HG03342 (cell line): ENCODE results near the gene DNAJA4.

Source experiments
- ATAC-seq: cut with Tn5 transposase; IDR thresholded peaks from one replicate; pipeline ENCODE4 v1.9.1; 2021; ENCODE audit warnings: mild to moderate bottlenecking, moderate library complexity; ENCODE audit not compliant: unreplicated experiment

DNAJA4 gene

DNA sequence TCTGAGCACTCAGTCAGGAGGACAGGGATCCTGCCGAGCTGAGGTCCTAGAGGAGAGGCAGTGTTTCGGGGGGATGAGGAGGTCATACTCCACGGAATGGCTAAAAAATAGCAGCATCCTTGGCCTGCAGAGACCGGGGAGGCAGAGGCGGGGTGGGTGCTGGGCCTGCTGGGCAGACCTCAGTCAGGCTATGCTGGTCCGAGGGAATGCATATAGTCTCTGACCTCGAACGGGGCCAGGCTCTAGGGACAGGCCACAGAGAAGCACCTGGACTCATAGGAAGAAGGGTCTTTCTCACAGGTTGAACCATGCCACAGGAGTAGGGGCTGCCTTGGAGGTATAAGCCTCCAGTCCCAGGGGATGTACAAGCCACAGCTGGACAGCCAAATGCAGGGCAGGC, 49.0 kb downstream of the DNAJA4 start:
- no peak for ATAC-seq

DNA sequence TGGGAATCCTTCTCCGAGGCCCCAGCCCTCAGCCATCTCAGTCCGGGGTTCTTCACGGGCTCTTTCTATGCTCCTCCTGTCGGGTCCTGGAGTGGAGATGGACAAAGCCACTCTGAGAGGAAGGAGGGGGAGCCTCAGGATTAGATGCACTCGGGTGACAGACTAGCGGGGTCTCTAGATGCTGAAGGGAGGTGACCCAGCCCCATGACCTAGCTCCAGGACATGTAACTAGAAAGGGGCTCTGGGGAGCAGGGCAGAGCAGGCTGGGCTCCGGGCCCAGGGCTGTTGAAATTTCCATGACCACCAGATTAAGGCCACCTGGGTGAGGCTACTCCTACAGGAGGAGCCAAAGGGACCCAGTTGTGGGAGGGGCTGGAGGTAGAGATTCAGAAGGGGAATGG, 49.8 kb downstream of the DNAJA4 start:
- ATAC-seq = no peak

DNA sequence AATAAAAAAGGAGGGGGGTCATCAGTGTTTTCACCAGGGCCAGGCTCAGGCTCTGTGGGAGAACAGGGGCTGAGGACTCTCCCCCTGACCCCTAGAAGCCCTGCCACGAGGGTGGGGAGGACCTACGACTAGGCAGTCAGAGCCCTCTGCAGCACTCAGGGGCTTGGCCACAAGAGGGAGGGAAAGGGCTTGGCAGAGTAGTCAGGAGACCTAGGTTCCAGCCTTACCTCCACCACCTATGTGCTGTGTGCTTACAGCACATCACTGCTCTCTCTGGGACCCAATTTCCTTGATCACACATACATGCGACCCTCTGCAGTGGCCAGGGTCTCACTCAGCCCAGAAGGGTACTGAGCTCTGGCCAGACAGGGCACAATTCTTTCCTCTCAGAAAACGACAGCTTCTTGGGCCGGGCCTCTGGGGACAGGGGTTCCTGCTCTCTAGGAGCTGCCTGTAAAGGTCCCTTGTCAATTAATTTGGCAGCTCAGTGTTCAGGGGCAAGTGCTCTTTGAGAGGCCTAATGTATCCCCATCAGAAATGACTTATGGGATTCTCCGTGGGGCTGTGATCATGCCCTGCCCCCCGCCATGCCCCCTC, 51.4 kb downstream of the DNAJA4 start:
- ATAC-seq = no peak

DNA sequence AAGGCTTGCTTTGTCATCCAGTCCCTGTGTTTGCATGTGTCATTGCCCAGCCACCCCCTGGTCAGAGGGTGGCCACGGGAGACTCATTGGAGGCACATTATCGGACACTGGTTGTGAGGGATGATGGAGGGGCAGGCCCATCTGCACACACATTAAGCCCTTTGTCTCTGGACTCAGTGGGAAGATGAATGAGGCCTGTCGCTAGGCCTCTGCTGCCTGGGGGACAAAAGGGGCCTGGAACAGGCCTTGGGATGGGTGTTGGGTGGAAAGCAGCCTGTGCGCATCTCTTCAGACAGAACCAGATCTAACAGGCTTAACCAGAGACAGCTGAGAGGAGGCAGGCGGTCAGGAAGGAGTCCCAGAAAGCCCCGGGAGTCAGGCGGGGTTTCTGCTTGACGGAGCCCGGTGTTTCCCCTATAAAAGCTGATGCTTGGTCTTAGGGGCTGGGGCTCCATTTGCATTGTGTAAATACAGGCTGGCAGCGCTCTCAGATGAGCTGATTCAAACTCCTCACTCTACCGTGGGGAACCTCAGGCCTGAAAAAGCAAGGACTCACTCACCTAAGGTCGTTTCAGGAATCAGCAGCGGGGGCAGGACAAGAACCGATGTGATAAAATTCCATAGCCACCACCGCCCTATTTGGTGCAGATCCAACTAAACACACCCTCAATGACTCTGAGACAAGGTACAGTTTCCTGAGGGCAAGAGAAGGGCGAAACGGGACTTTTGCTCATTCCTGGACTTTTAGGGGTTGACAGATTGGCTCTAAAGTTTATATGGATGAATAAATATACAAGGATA, 52.1 kb downstream of the DNAJA4 start:
- ATAC-seq = no peak

DNA sequence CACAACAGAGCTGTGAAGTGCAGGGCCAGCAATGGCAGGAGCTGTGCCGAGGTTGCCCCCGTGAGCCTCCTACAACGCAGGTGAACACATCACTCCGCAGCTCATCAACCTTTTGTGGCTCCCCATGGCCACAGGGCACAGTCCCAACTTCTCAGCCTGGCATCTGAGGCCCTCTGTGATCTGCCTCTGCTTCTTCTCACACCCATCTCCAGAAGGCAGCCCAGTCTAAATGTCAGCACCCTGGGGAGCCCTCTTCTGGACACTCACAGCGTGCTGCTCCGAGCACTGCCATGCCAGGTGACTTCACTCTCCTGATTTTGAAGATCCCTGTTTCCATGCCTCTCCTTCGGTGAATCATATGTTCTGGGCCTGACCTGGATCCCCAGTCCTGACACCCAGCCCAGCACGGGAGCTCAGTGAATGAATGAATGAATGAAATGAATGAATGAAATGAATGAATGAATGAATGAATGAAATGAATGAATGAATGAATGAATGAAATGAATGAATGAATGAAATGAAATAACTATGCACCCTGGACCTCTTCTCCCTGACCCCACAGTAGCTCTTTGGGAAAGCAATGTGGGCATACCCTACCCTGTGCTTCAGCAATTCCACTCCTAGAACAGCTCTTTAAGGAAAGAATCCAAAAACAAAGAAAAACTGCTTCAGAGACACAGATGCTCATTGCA, 52.9 kb downstream of the DNAJA4 start:
- no peak for ATAC-seq

DNA sequence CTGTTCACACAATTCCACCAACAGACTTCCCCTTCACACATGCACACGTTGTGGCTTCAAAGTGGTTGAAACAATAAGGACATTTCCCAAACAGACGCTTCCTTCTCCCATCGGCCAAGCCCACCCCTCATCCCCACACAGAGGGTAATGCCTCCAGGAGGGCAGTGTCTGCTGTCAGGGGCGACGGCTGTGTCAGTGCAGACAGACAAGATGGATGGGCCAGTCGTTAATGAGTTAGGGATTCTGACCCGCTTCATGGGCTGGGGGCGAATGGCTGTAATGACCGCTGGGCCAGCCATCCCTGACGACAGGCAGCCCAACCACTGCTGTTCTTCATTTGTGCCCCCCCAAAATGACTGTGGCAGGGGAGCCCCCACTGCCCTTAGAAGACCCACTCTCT, 55.2 kb downstream of the DNAJA4 start:
- no peak for ATAC-seq

DNA sequence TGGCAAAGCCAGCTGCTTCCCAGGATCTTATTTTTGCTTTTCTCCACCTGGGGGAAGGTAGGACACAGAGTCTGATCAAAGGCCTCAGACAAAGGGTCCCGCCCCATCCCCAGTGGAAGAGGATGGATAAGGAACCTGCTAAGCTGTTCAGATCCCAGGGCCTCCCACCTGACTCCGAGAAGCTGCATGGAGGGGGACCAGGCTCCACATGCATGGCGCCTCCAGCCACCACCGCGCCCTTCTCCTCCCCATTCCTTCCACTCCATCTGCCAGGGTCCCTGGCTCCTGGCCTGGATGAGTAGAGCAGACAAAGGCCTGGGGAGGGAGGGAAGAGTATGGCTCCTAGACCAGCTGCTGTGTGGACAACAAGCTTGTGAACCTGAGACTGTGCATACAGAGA, 55.8 kb downstream of the DNAJA4 start:
- ATAC-seq = no peak

DNA sequence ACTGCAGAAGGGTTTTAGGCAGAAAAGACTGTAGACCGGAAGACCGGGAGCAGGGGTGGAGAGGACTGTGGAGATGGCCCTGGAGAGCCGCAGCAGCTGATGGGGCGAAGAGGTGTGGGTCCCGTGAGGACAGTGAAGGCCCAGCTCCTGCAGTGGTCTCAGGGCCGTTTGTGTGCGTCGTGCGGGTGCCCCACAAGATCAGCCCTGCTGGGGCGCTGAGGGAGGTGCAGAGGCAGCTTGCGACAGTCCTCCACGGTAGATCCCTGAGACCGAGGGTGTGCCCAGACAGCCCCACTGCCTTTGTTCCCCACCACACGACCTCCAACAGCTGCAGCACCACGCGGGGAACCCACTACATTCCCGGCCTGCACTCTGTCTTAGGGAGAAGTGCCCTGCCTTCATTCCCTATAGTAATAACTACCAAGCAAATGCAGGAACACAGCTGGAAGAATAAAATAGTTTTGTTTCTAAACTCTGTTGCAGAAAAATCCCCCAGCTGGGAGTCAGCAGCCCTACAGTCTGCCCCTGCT, 56.7 kb downstream of the DNAJA4 start:
- no peak for ATAC-seq

DNA sequence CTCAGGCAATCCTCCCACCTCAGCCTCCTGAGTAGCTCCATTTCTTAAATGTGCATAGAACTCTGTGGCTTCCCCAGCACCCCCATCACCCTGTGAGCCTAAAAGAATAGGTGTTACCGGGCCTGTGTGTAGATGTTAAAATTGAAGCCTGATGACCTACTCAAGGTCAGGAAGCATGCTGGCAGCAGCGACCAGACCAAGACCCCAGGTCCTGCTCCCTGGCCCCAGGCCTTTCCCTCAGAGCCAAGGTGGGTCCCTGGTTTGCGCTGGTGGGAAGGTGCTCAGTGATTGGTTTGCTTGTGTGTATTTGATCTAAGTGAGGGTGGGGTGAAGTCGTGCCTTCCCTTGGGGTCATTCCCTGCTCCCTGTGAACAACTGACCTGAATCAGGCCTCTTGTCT, 57.4 kb downstream of the DNAJA4 start:
- no peak for ATAC-seq

DNA sequence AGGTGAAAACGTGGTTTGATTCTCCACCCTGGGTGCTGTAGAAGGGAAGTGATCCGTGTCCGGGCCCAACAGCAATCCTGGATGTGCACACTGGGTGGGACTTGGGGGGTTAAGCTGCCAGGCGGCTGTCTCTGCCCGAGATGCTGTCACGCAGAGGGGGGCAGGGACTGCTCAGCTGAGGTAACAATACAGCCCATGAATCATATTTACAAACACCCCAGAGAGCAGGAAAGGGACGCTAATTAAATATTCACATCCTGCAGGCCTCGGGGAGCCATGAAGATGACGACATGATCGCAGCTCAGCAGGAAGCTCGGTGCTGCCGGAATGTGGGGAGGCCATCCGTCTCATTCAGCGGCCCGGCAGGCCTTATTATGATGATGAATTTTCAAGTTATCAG, 57.9 kb downstream of the DNAJA4 start:
- no peak for ATAC-seq

DNA sequence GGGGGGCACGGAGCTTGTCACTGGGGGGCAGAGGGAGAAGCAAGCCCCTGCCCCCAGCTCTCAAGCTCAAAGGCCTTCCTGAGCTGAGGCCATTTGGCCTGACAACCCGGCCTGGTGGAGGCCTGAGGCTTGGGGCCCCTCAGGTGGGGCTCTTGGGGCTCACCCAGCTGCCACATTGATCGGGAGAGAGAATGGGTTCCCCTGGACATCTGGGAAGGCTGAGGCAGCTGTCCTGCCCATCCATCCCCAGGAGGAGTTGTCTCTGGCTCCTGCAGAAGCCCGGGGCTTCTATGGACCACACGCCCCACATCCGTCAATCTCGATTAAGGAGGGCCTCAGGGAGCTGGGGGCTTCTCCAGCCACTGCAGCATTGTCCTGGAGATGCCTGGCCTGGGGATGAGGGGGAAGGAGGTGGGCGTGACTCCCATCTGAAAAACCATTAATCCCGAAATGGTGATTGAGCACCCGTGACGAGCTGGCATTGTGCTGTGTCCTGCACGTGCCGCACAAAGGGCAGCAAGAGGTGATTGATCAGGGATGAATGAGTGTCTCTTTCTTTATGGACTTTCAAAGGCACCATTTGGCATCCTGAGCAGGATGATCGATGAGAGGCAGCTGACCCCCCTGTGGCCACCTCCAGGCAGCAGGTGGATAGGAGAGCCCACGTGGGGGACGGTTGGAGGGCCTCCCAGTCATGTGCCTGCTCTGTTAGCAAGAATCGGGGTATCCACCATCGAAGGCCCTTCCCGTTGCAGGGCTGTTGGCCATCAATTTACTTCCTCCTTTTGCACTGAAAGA, 58.6 kb downstream of the DNAJA4 start:
- ATAC-seq = no peak

DNA sequence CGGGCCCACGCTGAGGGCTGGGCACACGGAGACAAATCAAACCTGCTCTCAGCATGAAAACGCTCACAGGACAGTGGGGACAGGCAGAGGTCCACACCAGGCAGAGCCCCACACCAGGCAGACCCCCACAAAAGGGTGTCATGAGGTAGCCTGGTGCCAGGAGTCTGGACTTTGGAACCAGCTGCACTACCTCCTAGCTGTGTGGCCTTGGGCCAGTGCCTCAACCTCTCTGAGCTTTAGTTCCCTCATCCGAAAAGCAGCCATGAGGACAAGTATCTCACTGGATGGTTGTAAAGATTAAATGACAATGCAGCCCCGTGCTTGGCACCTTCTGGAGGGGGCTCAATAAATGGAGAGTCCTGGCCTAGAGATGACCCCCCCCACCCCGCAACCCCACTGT, 59.3 kb downstream of the DNAJA4 start:
- no peak for ATAC-seq

DNA sequence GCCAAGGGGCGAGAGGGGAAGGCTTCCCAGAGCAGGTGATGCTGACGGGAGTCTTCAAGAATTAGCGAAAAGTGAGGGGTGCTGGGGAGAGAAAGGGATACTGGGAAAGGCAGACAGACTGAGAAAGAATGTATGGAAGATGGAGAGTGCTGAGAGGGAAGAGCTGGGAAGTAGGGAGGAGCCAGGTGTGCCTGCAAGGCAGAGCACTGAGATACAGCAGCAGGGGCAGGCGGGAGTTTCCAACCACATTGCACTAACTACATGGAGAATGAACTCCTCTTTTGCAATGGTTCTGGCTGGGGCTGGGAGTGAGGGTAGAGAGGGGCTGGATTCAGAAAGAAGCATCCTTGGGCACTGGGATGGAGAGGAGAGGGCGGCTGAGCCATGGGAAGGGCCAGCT, 59.8 kb downstream of the DNAJA4 start:
- ATAC-seq = no peak

DNA sequence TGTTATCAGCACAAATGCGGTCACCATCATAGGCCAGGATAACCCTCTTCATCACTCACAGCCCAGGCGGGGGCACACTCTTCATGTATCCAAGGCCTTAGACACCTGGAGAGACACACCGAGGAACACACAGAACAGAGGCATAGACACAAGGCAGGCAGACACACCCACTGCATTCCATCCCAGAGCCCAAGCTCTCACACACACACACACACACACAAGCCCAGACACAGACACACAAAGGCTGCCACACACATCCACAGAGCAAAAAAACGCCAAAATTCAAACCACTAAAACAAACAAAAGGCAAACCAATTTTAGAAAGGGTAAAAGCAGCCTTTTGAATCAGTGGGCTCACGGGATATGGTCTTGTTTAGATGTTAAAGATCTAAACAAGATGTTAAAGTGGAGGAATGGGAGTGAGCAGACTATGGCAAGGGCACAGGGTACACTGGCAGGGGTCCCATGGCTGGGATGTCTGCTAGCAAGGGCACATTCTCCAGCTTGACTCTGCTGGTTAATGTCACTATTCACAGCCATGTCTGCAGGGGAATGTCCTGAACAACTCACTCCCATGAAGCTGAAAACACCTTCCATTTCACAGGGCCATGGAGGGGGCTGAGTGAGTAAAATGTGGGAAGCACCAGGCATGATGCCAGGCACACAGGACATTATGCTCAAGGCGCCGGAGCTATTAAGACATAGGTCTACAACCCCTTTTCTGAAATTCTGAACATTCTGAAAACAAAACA, 60.9 kb downstream of the DNAJA4 start:
- no peak for ATAC-seq

DNA sequence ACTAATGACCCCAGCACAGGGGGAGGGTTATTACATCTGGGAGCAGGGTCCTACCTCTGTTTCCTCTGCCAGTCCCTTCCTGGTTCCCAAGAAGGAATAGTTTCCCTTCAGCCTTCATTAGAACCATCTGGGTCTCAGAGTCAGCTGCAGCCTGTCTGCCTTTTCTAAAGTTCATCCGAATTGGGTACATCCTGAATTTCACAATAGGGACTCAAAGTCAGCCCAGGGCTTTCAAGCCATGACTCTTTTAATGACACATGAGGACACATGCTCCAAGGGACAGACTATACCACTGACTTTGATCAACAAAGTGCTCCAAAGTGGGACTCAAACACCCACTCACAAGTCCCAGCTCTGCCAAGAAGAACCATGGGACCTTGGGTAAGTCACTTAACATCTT, 63.1 kb downstream of the DNAJA4 start:
- no peak for ATAC-seq

DNA sequence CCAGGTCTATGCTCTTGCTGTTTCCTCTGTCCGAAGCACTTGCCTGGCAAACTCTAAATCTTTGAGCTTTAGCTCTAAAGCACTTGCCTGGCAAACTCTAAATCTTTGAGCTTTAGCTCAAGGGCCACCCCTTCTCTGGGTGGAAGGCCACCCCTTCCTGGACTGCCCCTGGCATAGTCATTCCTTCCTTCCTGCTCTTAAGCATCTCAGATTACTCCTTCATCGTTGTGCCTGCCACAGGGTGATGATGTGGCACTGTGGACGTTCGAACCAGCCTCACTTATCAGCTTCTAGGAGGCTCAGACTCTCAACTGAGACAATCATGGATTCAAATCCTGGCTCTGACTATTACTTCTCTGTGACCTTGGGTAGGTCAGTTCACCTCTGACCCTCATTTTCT, 65.3 kb downstream of the DNAJA4 start:
- ATAC-seq = no peak
